ENCODE results near the gene TP73.

The TP73 gene

GRCh38 chr1:3706651-3707297, 54.5 kb downstream of the TP73 start:
- DNase-seq (ENCODE audit: extremely low read depth, low read depth), result no peak
- no peak for TF ChIP-seq CTCF (IDR thresholded peaks at IDR 0.05; ENCODE audit: low read depth, low read length, missing control alignments)
- no peak overlapping the region for H3K4me3 ChIP-seq (replicated peaks; ENCODE audit: low read depth, low read length)

GRCh38 chr1:3707298-3707938, 55.1 kb downstream of the TP73 start:
- DNase-seq (ENCODE audit: extremely low read depth, low read depth), result no peak
- no peak overlapping the region for H3K4me3 ChIP-seq (replicated peaks; ENCODE audit: low read depth, low read length)
- no peak for TF ChIP-seq CTCF (IDR thresholded peaks at IDR 0.05; ENCODE audit: low read depth, low read length, missing control alignments)

- H3K4me3 ChIP-seq (replicated peaks; ENCODE audit: low read depth, low read length), result no peak overlapping the region
- DNase-seq (ENCODE audit: extremely low read depth, low read depth), result no peak
- TF ChIP-seq CTCF (IDR thresholded peaks at IDR 0.05; ENCODE audit: low read depth, low read length, missing control alignments), result no peak
Observed at GRCh38 chr1:3707939-3708328, 55.6 kb downstream of the TP73 start.

GRCh38 chr1:3708791-3709190, 56.5 kb downstream of the TP73 start:
- no peak overlapping the region for H3K4me3 ChIP-seq (replicated peaks; ENCODE audit: low read depth, low read length)
- TF ChIP-seq CTCF (IDR thresholded peaks at IDR 0.05; ENCODE audit: low read depth, low read length, missing control alignments), result no peak
- DNase-seq (ENCODE audit: extremely low read depth, low read depth), result no peak

GRCh38 chr1:3710251-3710650, 57.9 kb downstream of the TP73 start:
- H3K4me3 ChIP-seq (replicated peaks; ENCODE audit: low read depth, low read length), result no peak overlapping the region
- no peak for TF ChIP-seq CTCF (IDR thresholded peaks at IDR 0.05; ENCODE audit: low read depth, low read length, missing control alignments)
- no peak for DNase-seq (ENCODE audit: extremely low read depth, low read depth)

GRCh38 chr1:3711381-3711779, 59.1 kb downstream of the TP73 start:
- no peak for TF ChIP-seq CTCF (IDR thresholded peaks at IDR 0.05; ENCODE audit: low read depth, low read length, missing control alignments)
- DNase-seq (ENCODE audit: extremely low read depth, low read depth), result no peak
- H3K4me3 ChIP-seq (replicated peaks; ENCODE audit: low read depth, low read length), result no peak overlapping the region

All from HFF-Myc (cell line).